ENCODE measurements around the gene KIF5C.

KIF5C gene

DNA sequence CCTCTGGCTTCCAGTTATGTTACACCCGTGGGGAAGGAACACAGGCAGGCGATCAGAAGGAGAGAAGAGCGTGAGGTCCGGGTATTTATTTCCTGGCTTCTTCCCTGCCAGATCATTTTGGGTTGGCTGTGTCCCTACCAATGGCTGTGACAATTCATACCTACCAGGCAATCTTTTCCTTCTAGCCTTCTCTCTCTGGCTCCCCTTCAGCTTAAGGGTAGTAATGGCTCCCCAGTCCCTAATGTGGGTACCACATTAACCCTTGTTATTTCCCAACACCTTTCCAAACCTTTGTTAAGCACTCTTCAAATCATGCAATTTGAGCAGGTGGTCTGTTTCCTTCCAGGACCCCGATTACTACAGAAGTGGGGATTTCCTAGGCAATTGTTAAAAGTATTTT, 84.7 kb downstream of the KIF5C start:
- Histone ChIP-seq H3K79me1 (ENCODE audit: low read depth, low read length) (no peaks in the 10 kb centered on the region), H3K14ac (ENCODE audit: low read length) (no peak overlapping the region), H2AK5ac (ENCODE audit: low read depth, low read length) (no peak overlapping the region), H3K9ac (ENCODE audit: low read depth, low read length, poor library complexity) (no peak overlapping the region), H3K4me1 (ENCODE audit: control insufficient read depth in 2 of 2, insufficient read depth in 1 of 2, low read depth in 1 of 2, low read length in 2 of 2) (no peaks in the 10 kb centered on the region), H3K9me3 (replicated peaks in 1 of 2; ENCODE audit: control insufficient read depth in 2 of 2, insufficient read depth in 1 of 2, low read depth in 1 of 2, low read length in 2 of 2) (no peaks in the 10 kb centered on the region), H4K91ac (ENCODE audit: low read depth, low read length, poor library complexity) (no peak overlapping the region), H3K27me3 (ENCODE audit: control insufficient read depth in 3 of 3, insufficient read depth in 3 of 3, low read depth in 1 of 3, low read length in 3 of 3) (no peaks in the 10 kb centered on the region), H2BK15ac (ENCODE audit: low read length) (no peak overlapping the region), H3K4me3 (ENCODE audit: low read length in 2 of 2) (no peak overlapping the region), H3K23ac (ENCODE audit: low read depth, low read length, poor library complexity) (no peak overlapping the region), H3K27ac (replicated peaks; ENCODE audit: low read length) (no peak overlapping the region), H2BK12ac (ENCODE audit: low read length) (no peak overlapping the region), H3K4ac (ENCODE audit: low read length) (no peak overlapping the region), H2BK120ac (ENCODE audit: low read depth, low read length) (no peak overlapping the region), H2AFZ (ENCODE audit: low read length) (no peak overlapping the region), H3K18ac (ENCODE audit: low read length) (no peak overlapping the region), H2BK5ac (ENCODE audit: low read length) (no peak overlapping the region), H3K4me2 (ENCODE audit: insufficient read depth, low read length, poor library complexity, severe bottlenecking) (no peak overlapping the region), H4K8ac (ENCODE audit: low read depth, low read length) (no peak overlapping the region), H3K36me3 (replicated peaks in 1 of 2; ENCODE audit: control insufficient read depth in 2 of 2, insufficient read depth in 2 of 2, low read length in 2 of 2) (peaks cover 21 to 89% of the 10 kb centered on the region in 2 donors)
- DNase-seq (ENCODE audit: low spot score) = no peak
- no CpG with 5 or more reads among the region's 5 CpGs for WGBS, 2 donors (ENCODE audit: extremely low coverage in 2 of 2, insufficient read length in 2 of 2, insufficient replicate concordance in 1 of 2)

DNA sequence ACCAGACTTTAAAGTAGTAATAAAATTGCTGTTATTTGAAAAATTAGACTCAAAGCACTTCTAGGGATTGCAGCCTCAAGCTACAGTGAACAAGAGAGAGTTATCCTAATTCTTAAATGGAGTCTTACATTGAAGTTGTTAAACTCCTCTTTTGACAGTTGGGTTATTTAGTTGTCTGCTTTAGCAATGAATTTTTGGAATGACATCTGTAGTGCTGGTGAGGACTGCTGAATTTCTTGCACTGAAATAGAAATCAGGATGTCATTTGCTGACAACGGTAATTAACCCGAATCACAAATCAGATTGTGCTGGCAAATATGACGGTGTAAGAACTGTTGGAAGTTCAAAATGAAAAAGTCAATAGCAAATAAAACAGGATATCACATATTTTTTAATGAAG, 85.5 kb downstream of the KIF5C start:
- Histone ChIP-seq H3K27me3 (ENCODE audit: control insufficient read depth in 3 of 3, insufficient read depth in 3 of 3, low read depth in 1 of 3, low read length in 3 of 3) (no peaks in the 10 kb centered on the region), H3K36me3 (replicated peaks in 1 of 2; ENCODE audit: control insufficient read depth in 2 of 2, insufficient read depth in 2 of 2, low read length in 2 of 2) (peaks cover 16 to 90% of the 10 kb centered on the region in 2 donors), H3K4ac (ENCODE audit: low read length) (no peak overlapping the region), H2BK15ac (ENCODE audit: low read length) (no peak overlapping the region), H3K9ac (ENCODE audit: low read depth, low read length, poor library complexity) (no peak overlapping the region), H4K8ac (ENCODE audit: low read depth, low read length) (no peak overlapping the region), H4K91ac (ENCODE audit: low read depth, low read length, poor library complexity) (no peak overlapping the region), H3K14ac (ENCODE audit: low read length) (no peak overlapping the region), H3K23ac (ENCODE audit: low read depth, low read length, poor library complexity) (no peak overlapping the region), H2AFZ (ENCODE audit: low read length) (no peak overlapping the region), H2BK120ac (ENCODE audit: low read depth, low read length) (no peak overlapping the region), H3K4me3 (ENCODE audit: low read length in 2 of 2) (no peak overlapping the region), H3K27ac (replicated peaks; ENCODE audit: low read length) (no peak overlapping the region), H2BK12ac (ENCODE audit: low read length) (no peak overlapping the region), H3K79me1 (ENCODE audit: low read depth, low read length) (no peaks in the 10 kb centered on the region), H3K4me1 (ENCODE audit: control insufficient read depth in 2 of 2, insufficient read depth in 1 of 2, low read depth in 1 of 2, low read length in 2 of 2) (peaks cover 0 to 2% of the 10 kb centered on the region in 2 donors), H3K4me2 (ENCODE audit: insufficient read depth, low read length, poor library complexity, severe bottlenecking) (no peak overlapping the region), H2BK5ac (ENCODE audit: low read length) (no peak overlapping the region), H3K9me3 (replicated peaks in 1 of 2; ENCODE audit: control insufficient read depth in 2 of 2, insufficient read depth in 1 of 2, low read depth in 1 of 2, low read length in 2 of 2) (no peaks in the 10 kb centered on the region), H2AK5ac (ENCODE audit: low read depth, low read length) (no peak overlapping the region), H3K18ac (ENCODE audit: low read length) (no peak overlapping the region)
- DNase-seq (ENCODE audit: low spot score) = no peak
- no CpG with 5 or more reads among the region's 3 CpGs for WGBS, 2 donors (ENCODE audit: extremely low coverage in 2 of 2, insufficient read length in 2 of 2, insufficient replicate concordance in 1 of 2)

DNA sequence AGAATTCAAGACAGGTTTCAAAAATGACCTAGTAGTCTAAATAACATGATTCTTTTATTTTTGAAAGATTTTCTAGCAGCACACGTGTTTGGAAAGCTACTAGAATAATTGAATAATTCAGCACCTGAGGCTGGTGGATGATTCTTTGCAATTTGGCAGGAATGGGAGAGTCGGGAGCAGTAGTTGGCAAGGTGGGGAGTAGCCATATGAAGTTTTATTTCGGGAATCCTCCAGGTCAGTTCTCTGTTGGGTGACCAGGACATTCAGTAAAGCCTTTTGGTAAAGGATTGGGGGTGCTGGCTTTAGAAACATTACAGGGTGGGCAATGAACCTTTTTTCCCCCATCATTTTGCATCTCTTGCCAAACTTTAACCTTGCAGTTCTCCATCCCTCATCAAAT, 88.4 kb downstream of the KIF5C start:
- Histone ChIP-seq H2BK120ac (ENCODE audit: low read depth, low read length) (no peak overlapping the region), H3K9ac (ENCODE audit: low read depth, low read length, poor library complexity) (no peak overlapping the region), H3K27me3 (ENCODE audit: control insufficient read depth in 3 of 3, insufficient read depth in 3 of 3, low read depth in 1 of 3, low read length in 3 of 3) (no peaks in the 10 kb centered on the region), H2BK12ac (ENCODE audit: low read length) (no peak overlapping the region), H3K36me3 (replicated peaks in 1 of 2; ENCODE audit: control insufficient read depth in 2 of 2, insufficient read depth in 2 of 2, low read length in 2 of 2) (peaks cover 21 to 83% of the 10 kb centered on the region in 2 donors), H3K4me2 (ENCODE audit: insufficient read depth, low read length, poor library complexity, severe bottlenecking) (no peak overlapping the region), H2AFZ (ENCODE audit: low read length) (no peak overlapping the region), H3K4me3 (ENCODE audit: low read length in 2 of 2) (no peak overlapping the region), H2AK5ac (ENCODE audit: low read depth, low read length) (no peak overlapping the region), H3K4ac (ENCODE audit: low read length) (no peak overlapping the region), H2BK5ac (ENCODE audit: low read length) (no peak overlapping the region), H3K27ac (replicated peaks; ENCODE audit: low read length) (no peak overlapping the region), H2BK15ac (ENCODE audit: low read length) (no peak overlapping the region), H3K23ac (ENCODE audit: low read depth, low read length, poor library complexity) (no peak overlapping the region), H3K4me1 (ENCODE audit: control insufficient read depth in 2 of 2, insufficient read depth in 1 of 2, low read depth in 1 of 2, low read length in 2 of 2) (peaks cover 0 to 5% of the 10 kb centered on the region in 2 donors), H4K91ac (ENCODE audit: low read depth, low read length, poor library complexity) (no peak overlapping the region), H3K14ac (ENCODE audit: low read length) (no peak overlapping the region), H4K8ac (ENCODE audit: low read depth, low read length) (no peak overlapping the region), H3K18ac (ENCODE audit: low read length) (no peak overlapping the region), H3K79me1 (ENCODE audit: low read depth, low read length) (no peaks in the 10 kb centered on the region), H3K9me3 (replicated peaks in 1 of 2; ENCODE audit: control insufficient read depth in 2 of 2, insufficient read depth in 1 of 2, low read depth in 1 of 2, low read length in 2 of 2) (no peaks in the 10 kb centered on the region)
- no peak for DNase-seq (ENCODE audit: low spot score)
- no CpG with 5 or more reads among the region's 3 CpGs for WGBS, 2 donors (ENCODE audit: extremely low coverage in 2 of 2, insufficient read length in 2 of 2, insufficient replicate concordance in 1 of 2)

DNA sequence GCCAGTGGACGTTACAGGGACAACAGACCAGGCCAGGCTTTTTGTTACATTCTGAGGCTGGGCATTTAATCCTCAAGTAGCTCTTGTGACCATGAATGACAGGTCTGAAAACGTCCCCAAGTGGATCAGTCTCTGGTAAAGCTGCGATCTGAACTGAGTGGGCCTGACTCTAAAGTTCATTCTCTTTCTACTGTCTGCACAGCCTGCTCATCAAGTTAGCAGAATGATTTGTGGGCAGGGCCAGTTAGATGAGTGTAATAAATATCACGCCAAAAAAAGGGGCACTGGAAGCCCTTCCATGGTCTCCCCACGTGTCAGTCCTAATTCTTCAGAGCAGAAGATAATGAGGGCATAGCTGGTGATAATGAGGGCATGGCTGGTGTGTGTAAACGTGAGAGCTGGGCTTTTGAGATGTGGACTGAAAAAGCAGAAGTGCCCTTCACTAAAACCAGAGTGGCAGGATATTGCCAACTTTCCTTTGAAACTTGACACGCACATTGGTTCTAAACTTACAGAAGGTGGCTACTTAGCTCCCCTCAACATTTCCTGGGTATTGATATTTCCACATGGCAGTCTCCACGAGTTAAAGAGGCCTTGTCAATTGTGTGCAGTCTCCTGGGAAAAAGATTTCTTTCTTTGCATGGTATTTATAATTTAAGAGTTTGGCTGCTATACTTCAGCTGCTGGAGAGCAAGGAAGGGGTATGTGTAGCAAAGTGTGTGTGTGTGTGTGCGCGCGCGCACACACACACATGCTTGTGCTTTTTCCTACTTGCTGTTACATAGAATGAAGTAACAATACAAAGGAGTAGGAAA, 90.8 kb downstream of the KIF5C start:
- Histone ChIP-seq H4K91ac (ENCODE audit: low read depth, low read length, poor library complexity) (no peak overlapping the region), H3K27ac (replicated peaks; ENCODE audit: low read length) (no peak overlapping the region), H3K14ac (ENCODE audit: low read length) (no peak overlapping the region), H3K4me3 (ENCODE audit: low read length in 2 of 2) (no peak overlapping the region), H3K4ac (ENCODE audit: low read length) (no peak overlapping the region), H2BK15ac (ENCODE audit: low read length) (no peak overlapping the region), H3K4me2 (ENCODE audit: insufficient read depth, low read length, poor library complexity, severe bottlenecking) (no peak overlapping the region), H3K79me1 (ENCODE audit: low read depth, low read length) (peaks cover 2% of the 10 kb centered on the region), H3K4me1 (ENCODE audit: control insufficient read depth in 2 of 2, insufficient read depth in 1 of 2, low read depth in 1 of 2, low read length in 2 of 2) (peaks cover 5 to 12% of the 10 kb centered on the region in 2 donors), H3K27me3 (ENCODE audit: control insufficient read depth in 3 of 3, insufficient read depth in 3 of 3, low read depth in 1 of 3, low read length in 3 of 3) (no peaks in the 10 kb centered on the region), H2AK5ac (ENCODE audit: low read depth, low read length) (no peak overlapping the region), H2BK5ac (ENCODE audit: low read length) (no peak overlapping the region), H3K18ac (ENCODE audit: low read length) (no peak overlapping the region), H3K9me3 (replicated peaks in 1 of 2; ENCODE audit: control insufficient read depth in 2 of 2, insufficient read depth in 1 of 2, low read depth in 1 of 2, low read length in 2 of 2) (no peaks in the 10 kb centered on the region), H3K23ac (ENCODE audit: low read depth, low read length, poor library complexity) (no peak overlapping the region), H3K36me3 (replicated peaks in 1 of 2; ENCODE audit: control insufficient read depth in 2 of 2, insufficient read depth in 2 of 2, low read length in 2 of 2) (peaks cover 20 to 72% of the 10 kb centered on the region in 2 donors), H4K8ac (ENCODE audit: low read depth, low read length) (no peak overlapping the region), H2BK12ac (ENCODE audit: low read length) (no peak overlapping the region), H2AFZ (ENCODE audit: low read length) (no peak overlapping the region), H3K9ac (ENCODE audit: low read depth, low read length, poor library complexity) (no peak overlapping the region), H2BK120ac (ENCODE audit: low read depth, low read length) (no peak overlapping the region)
- no peak for DNase-seq (ENCODE audit: low spot score)
- WGBS, 2 donors (ENCODE audit: extremely low coverage in 2 of 2, insufficient read length in 2 of 2, insufficient replicate concordance in 1 of 2) = no CpG with 5 or more reads among the region's 12 CpGs
